ENCODE data around the gene KRT7.

The KRT7 gene

GRCh38 chr12:52232674-52233461 is at the start of gene KRT7:
Gene KRT7 (plus strand): TSS chr12:52233243. CDS start chr12:52233297, 54 bp downstream.
- DNase-seq: peak; percentile 78

- peak; percentile 43 for DNase-seq
Measured at GRCh38 chr12:52183544-52183910, 49.5 kb upstream of the KRT7 start.

- no peak for DNase-seq
Measured at GRCh38 chr12:52183971-52184370, 49.1 kb upstream of the KRT7 start.

- no peak for DNase-seq
Measured at GRCh38 chr12:52184813-52185212, 48.2 kb upstream of the KRT7 start.

GRCh38 chr12:52185400-52185967 is 47.6 kb upstream of the KRT7 start:
- DNase-seq: peak; percentile 54

- no peak for DNase-seq
Measured at GRCh38 chr12:52186118-52186840, 46.8 kb upstream of the KRT7 start.

GRCh38 chr12:52187206-52187605 is 45.8 kb upstream of the KRT7 start:
- no peak for DNase-seq

GRCh38 chr12:52187640-52188039 is 45.4 kb upstream of the KRT7 start:
- DNase-seq: no peak

GRCh38 chr12:52188658-52189057 is 44.4 kb upstream of the KRT7 start:
- DNase-seq: no peak

- DNase-seq: no peak
Measured at GRCh38 chr12:52189376-52190174, 43.5 kb upstream of the KRT7 start.

GRCh38 chr12:52190860-52191729 is 41.9 kb upstream of the KRT7 start:
- no peak for DNase-seq

- DNase-seq: peak; percentile 95
Measured at GRCh38 chr12:52191841-52192791, 40.9 kb upstream of the KRT7 start, which contains the start of gene KRT80. Gene KRT80 (minus strand): TSS chr12:52192014. CDS start chr12:52191902, 112 bp downstream.

- no peak for DNase-seq
Measured at GRCh38 chr12:52193532-52193931, 39.5 kb upstream of the KRT7 start.

- DNase-seq: no peak
Measured at GRCh38 chr12:52193991-52194390, 39.1 kb upstream of the KRT7 start.

- no peak for DNase-seq
Measured at GRCh38 chr12:52195065-52195730, 37.8 kb upstream of the KRT7 start.

- no peak for DNase-seq
Measured at GRCh38 chr12:52197371-52198231, 35.4 kb upstream of the KRT7 start.

- DNase-seq: no peak
Measured at GRCh38 chr12:52198454-52199215, 34.4 kb upstream of the KRT7 start.

GRCh38 chr12:52199294-52199919 is 33.6 kb upstream of the KRT7 start:
- DNase-seq: no peak
